ENCODE data around the gene BARD1. TPM values are rescaled to one million over a fixed set of nuclear protein-coding genes. Genes with fewer than 3 reads are reported as not detected.

BARD1 gene
- total and polyA plus RNA-seq, 2 donors (not counting 1 experiment from before 2014, with no cell fraction given): 4.3 to 20.7 TPM

DNA sequence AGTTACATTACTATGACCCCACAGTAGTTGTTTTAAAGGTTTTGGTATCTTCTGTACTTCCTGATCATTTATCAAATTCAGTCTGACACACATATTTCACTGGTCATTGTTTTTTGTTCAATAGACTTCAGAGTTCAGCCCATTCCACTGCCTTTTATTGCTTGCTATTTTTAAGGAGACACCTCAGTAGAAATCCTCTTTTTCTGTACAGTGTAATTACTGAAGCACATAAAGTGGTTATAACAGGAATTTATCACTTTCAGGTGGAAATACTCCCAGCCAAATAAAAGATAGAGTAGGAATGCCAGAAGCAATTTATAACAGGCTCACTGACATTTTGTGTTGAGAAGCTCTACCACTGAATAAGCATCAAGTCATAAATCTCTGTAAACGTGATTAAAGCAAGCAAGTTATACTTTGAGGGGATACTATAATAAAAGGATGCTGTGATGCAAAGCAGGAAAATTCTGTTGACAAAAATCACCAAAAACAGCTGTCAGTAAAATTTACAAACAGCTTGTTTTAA, 6.6 kb upstream of the BARD1 start:
- no peak for DNase-seq
- Histone ChIP-seq H3K79me2 (ENCODE audit: control insufficient read depth, insufficient read depth, low read length) (no peaks in the 10 kb centered on the region), H3K9me3 (ENCODE audit: control extremely low read depth in 1 of 3, control insufficient read depth in 2 of 3, insufficient read depth in 1 of 3, low read length in 2 of 3) (no peaks in the 10 kb centered on the region), H3K9ac (ENCODE audit: low read length) (no peak overlapping the region), H3K36me3 (replicated peaks in 1 of 2; ENCODE audit: control extremely low read depth in 1 of 2, control insufficient read depth in 1 of 2, extremely low read depth in 1 of 2, insufficient read depth in 2 of 2, low read length in 1 of 2) (no peaks in the 10 kb centered on the region), H3K27me3 (replicated peaks in 1 of 4; ENCODE audit: control extremely low read depth in 1 of 4, control insufficient read depth in 3 of 4, insufficient read depth in 4 of 4, low read length in 3 of 4) (no peaks in the 10 kb centered on the region), H3K4me2 (replicated peaks; ENCODE audit: low read depth, low read length, poor library complexity, severe bottlenecking) (no peak overlapping the region), H3K27ac (ENCODE audit: low read length in 2 of 2) (no peak overlapping the region), H3K4me1 (ENCODE audit: control insufficient read depth in 2 of 2, insufficient read depth in 2 of 2, low read length in 2 of 2) (no peaks in the 10 kb centered on the region), H4K20me1 (ENCODE audit: control insufficient read depth, insufficient read depth, low read length, poor library complexity, severe bottlenecking) (no peaks in the 10 kb centered on the region), H3K4me3 (ENCODE audit: control extremely low read depth in 1 of 5, extremely low read depth in 1 of 5, insufficient read depth in 1 of 5, low read depth in 2 of 5, low read length in 4 of 5) (no peak overlapping the region), H2AFZ (ENCODE audit: insufficient read depth, low read depth, low read length, poor library complexity, severe bottlenecking) (no peak overlapping the region)
- ChIA-PET POLR2A (no interaction called here), CTCF (no interaction called here)
- ATAC-seq (ENCODE audit: low read depth): no peak
- TF ChIP-seq, protein P1, sequence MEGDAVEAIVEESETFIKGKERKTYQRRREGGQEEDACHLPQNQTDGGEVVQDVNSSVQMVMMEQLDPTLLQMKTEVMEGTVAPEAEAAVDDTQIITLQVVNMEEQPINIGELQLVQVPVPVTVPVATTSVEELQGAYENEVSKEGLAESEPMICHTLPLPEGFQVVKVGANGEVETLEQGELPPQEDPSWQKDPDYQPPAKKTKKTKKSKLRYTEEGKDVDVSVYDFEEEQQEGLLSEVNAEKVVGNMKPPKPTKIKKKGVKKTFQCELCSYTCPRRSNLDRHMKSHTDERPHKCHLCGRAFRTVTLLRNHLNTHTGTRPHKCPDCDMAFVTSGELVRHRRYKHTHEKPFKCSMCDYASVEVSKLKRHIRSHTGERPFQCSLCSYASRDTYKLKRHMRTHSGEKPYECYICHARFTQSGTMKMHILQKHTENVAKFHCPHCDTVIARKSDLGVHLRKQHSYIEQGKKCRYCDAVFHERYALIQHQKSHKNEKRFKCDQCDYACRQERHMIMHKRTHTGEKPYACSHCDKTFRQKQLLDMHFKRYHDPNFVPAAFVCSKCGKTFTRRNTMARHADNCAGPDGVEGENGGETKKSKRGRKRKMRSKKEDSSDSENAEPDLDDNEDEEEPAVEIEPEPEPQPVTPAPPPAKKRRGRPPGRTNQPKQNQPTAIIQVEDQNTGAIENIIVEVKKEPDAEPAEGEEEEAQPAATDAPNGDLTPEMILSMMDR (IDR thresholded peaks at IDR 0.05): no peak
- TF ChIP-seq EZH2 (IDR thresholded peaks at IDR 0.05; ENCODE audit: borderline replicate concordance, insufficient read depth, low read depth, low read length, poor library complexity, severe bottlenecking): no peak
- Mint-ChIP-seq H3K27ac (no peak overlapping the region), H3K4me3 (no peak overlapping the region), H3K27me3 (peaks cover 6% of the 10 kb centered on the region), H3K9me3 (ENCODE audit: insufficient read depth) (no peaks in the 10 kb centered on the region), H3K4me1 (no peaks in the 10 kb centered on the region)
- no CpG with 5 or more reads among the region's 1 CpG for WGBS (ENCODE audit: insufficient coverage)
- intact Hi-C loops (cut with micrococcal nuclease): loop anchor here (10.0 kb wide), 1 partner anchor 1199 kb away; the partner anchor contains the start of gene MREG

DNA sequence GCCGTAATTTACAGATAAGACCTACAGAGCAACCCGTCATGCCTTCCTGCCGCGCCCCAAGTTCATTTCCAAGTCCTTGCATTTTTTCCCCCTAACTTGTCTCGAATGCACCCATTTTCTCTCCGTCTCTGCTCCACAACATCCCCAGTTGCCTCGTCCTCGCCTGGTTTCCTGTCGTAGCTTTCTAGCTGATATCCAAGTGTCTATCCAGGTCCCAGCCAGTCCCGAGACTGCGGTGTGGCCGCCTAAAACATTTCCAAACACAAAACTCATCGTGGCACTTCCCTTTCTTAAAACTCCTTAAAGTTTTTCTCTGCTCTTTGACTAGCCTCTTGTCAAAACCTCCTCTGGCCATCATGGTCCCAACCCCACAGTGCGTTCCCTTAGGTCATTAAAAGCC, 1.2 kb upstream of the BARD1 start:
- Histone ChIP-seq H3K4me1 (ENCODE audit: control insufficient read depth in 2 of 2, insufficient read depth in 2 of 2, low read length in 2 of 2) (peaks cover 13 to 19% of the 10 kb centered on the region in 2 donors), H3K9me3 (ENCODE audit: control extremely low read depth in 1 of 3, control insufficient read depth in 2 of 3, insufficient read depth in 1 of 3, low read length in 2 of 3) (no peaks in the 10 kb centered on the region), H3K79me2 (ENCODE audit: control insufficient read depth, insufficient read depth, low read length) (peaks cover 28% of the 10 kb centered on the region), H2AFZ (ENCODE audit: insufficient read depth, low read depth, low read length, poor library complexity, severe bottlenecking) (peak overlapping the region; percentile 97), H3K4me3 (ENCODE audit: control extremely low read depth in 1 of 5, extremely low read depth in 1 of 5, insufficient read depth in 1 of 5, low read depth in 2 of 5, low read length in 4 of 5) (peak overlapping the region in 4 of 5 experiments; percentile 78 to 96 (median 94)), H3K27me3 (replicated peaks in 1 of 4; ENCODE audit: control extremely low read depth in 1 of 4, control insufficient read depth in 3 of 4, insufficient read depth in 4 of 4, low read length in 3 of 4) (no peaks in the 10 kb centered on the region), H3K4me2 (replicated peaks; ENCODE audit: low read depth, low read length, poor library complexity, severe bottlenecking) (peak overlapping the region; percentile 86), H3K36me3 (replicated peaks in 1 of 2; ENCODE audit: control extremely low read depth in 1 of 2, control insufficient read depth in 1 of 2, extremely low read depth in 1 of 2, insufficient read depth in 2 of 2, low read length in 1 of 2) (peaks cover 0 to 2% of the 10 kb centered on the region in 2 experiments), H3K9ac (ENCODE audit: low read length) (peak overlapping the region; percentile 88), H4K20me1 (ENCODE audit: control insufficient read depth, insufficient read depth, low read length, poor library complexity, severe bottlenecking) (no peaks in the 10 kb centered on the region), H3K27ac (ENCODE audit: low read length in 2 of 2) (no peak overlapping the region)
- Mint-ChIP-seq H3K9me3 (ENCODE audit: insufficient read depth) (no peaks in the 10 kb centered on the region), H3K27me3 (no peaks in the 10 kb centered on the region), H3K4me1 (peaks cover 37% of the 10 kb centered on the region), H3K4me3 (peak overlapping the region; percentile 98), H3K27ac (peak overlapping the region; percentile 54)
- DNase-seq (peak; percentile 36), ATAC-seq (ENCODE audit: low read depth) (no peak)
- ChIA-PET CTCF (no interaction called here), POLR2A (interaction anchor here (1.3 kb wide), 1 partner anchor 131 kb away, joined by 3 read pairs; no protein-coding TSS in a partner anchor)
- WGBS (ENCODE audit: insufficient coverage): 39% methylated on average over 14 of the region's 14 CpGs
- TF ChIP-seq, protein P1 (IDR thresholded peaks at IDR 0.05): no peak
- TF ChIP-seq EZH2 (IDR thresholded peaks at IDR 0.05; ENCODE audit: borderline replicate concordance, insufficient read depth, low read depth, low read length, poor library complexity, severe bottlenecking): no peak
- intact Hi-C loops (cut with micrococcal nuclease): loop anchor here (10.0 kb wide), 1 partner anchor 1204 kb away; the partner anchor contains the start of gene MREG
